WTC11 (cell line): ENCODE results near the gene PHAX. TPM values are rescaled to one million over a fixed set of nuclear protein-coding genes. Genes with fewer than 3 reads are reported as not detected.

ENCODE experiments used
- ATAC-seq: fragments of 200-7000 bp; cut with Tn5 transposase; 2 replicates; pipeline ENCODE4 v1.10.0; 2021; ENCODE audit warnings: mild to moderate bottlenecking, moderate library complexity
- CTCF ChIA-PET: fragments of 300-600 bp; sonication (Branson Sonifier 250); formaldehyde crosslinking; loops from one replicate; lab custom pipeline; 2021; ENCODE audit warnings: antibody characterized with exemption; lab: Charles Lee
- POLR2A ChIA-PET: fragments of 350-600 bp; sonication (Branson Sonifier 250); formaldehyde crosslinking; loops from one replicate; lab custom pipeline; 2021; ENCODE audit warnings: antibody characterized with exemption; lab: Charles Lee
- DNase-seq: peaks from one replicate; pipeline ENCODE4 v3.0.0; 2021; ENCODE audit warnings: low spot score
- H3K27ac Mint-ChIP-seq: 2 replicates; pipeline ENCODE4 v1.8.0; 2021; ENCODE audit warnings: mixed read lengths
- H3K27me3 Mint-ChIP-seq: 2 replicates; pipeline ENCODE4 v1.8.0; 2021; ENCODE audit warnings: low read depth, mild to moderate bottlenecking, moderate library complexity, mixed read lengths
- H3K36me3 Mint-ChIP-seq: 2 replicates; pipeline ENCODE4 v1.8.0; 2021; ENCODE audit warnings: mixed read lengths
- H3K4me1 Mint-ChIP-seq: 2 replicates; pipeline ENCODE4 v1.8.0; 2022; ENCODE audit warnings: mixed read lengths
- H3K4me3 Mint-ChIP-seq: 2 replicates; pipeline ENCODE4 v1.8.0; 2021; ENCODE audit warnings: mild to moderate bottlenecking, moderate library complexity, mixed read lengths
- H3K9me3 Mint-ChIP-seq: 2 replicates; pipeline ENCODE4 v1.8.0; 2021; ENCODE audit warnings: mixed read lengths
- ATF6 ChIP-seq: sonication (generic); formaldehyde crosslinking; IDR thresholded peaks from 2 replicates; pipeline ENCODE4 v1.8.1; 2023; ENCODE audit warnings: mild to moderate bottlenecking, missing genetic modification reagents
- CBFB ChIP-seq: sonication (generic); formaldehyde crosslinking; IDR thresholded peaks from 2 replicates; pipeline ENCODE4 v1.8.1; 2022; ENCODE audit warnings: mild to moderate bottlenecking, low read depth, missing genetic modification reagents
- FOXJ3 ChIP-seq: sonication (generic); formaldehyde crosslinking; IDR thresholded peaks from 2 replicates; pipeline ENCODE4 v1.9.0; 2021; ENCODE audit warnings: missing genetic modification reagents, mild to moderate bottlenecking, borderline replicate concordance
- NR3C1 ChIP-seq: sonication (generic); formaldehyde crosslinking; conservative IDR thresholded peaks from 2 replicates; pipeline ENCODE4 v1.8.1; 2023; ENCODE audit warnings: low read depth, mild to moderate bottlenecking, missing genetic modification reagents
- PREB ChIP-seq: sonication (generic); formaldehyde crosslinking; IDR thresholded peaks from 2 replicates; pipeline ENCODE4 v1.8.1; 2022; ENCODE audit warnings: mild to moderate bottlenecking, missing genetic modification reagents, moderate library complexity, borderline replicate concordance
- SP1 ChIP-seq: sonication (generic); formaldehyde crosslinking; conservative IDR thresholded peaks from 2 replicates; pipeline ENCODE4 v1.8.1; 2022; ENCODE audit warnings: missing genetic modification reagents
- TEAD1 ChIP-seq: sonication (generic); formaldehyde crosslinking; IDR thresholded peaks from 2 replicates; pipeline ENCODE4 v1.8.0; 2022; ENCODE audit warnings: mild to moderate bottlenecking, missing genetic modification reagents
- TP53 ChIP-seq: sonication (generic); formaldehyde crosslinking; IDR thresholded peaks from 2 replicates; pipeline ENCODE4 v1.8.1; 2023; ENCODE audit warnings: mild to moderate bottlenecking, missing genetic modification reagents
- USF1 ChIP-seq: sonication (generic); formaldehyde crosslinking; IDR thresholded peaks from 2 replicates; pipeline ENCODE4 v1.8.0; 2022; ENCODE audit warnings: mild to moderate bottlenecking, missing genetic modification reagents
- ZBTB43 ChIP-seq: sonication (generic); formaldehyde crosslinking; IDR thresholded peaks from 2 replicates; pipeline ENCODE4 v1.8.1; 2023; ENCODE audit warnings: mild to moderate bottlenecking, missing genetic modification reagents
- ZNF219 ChIP-seq: sonication (generic); formaldehyde crosslinking; IDR thresholded peaks from 2 replicates; pipeline ENCODE4 v1.8.0; 2023; ENCODE audit warnings: missing genetic modification reagents, mild to moderate bottlenecking, borderline replicate concordance
- ZNF281 ChIP-seq: sonication (generic); formaldehyde crosslinking; IDR thresholded peaks from 2 replicates; pipeline ENCODE4 v1.8.0; 2023; ENCODE audit warnings: mild to moderate bottlenecking, missing genetic modification reagents
- ZNF423 ChIP-seq: fragments of 250-450 bp; sonication (Bioruptor Pico); IDR thresholded peaks from 2 replicates; pipeline ENCODE4 v2.1.2; 2022; ENCODE audit warnings: mild to moderate bottlenecking, moderate library complexity
- ZNF512 ChIP-seq: sonication (generic); formaldehyde crosslinking; IDR thresholded peaks from 2 replicates; pipeline ENCODE4 v1.8.1; 2022; ENCODE audit warnings: missing genetic modification reagents, borderline replicate concordance
- ZNF532 ChIP-seq: fragments of 250-450 bp; sonication (Bioruptor Pico); IDR thresholded peaks from 2 replicates; pipeline ENCODE4 v1.9.0; 2021; ENCODE audit warnings: mild to moderate bottlenecking, borderline replicate concordance
- total RNA-seq: library from RNA; stranded (reverse); gene quantifications from 3 replicates; pipeline ENCODE4 v1.2.3, GENCODE V29; 2021

Gene PHAX
- total RNA-seq, 1 experiment from 2014 or later, result 58.2 TPM

- TF ChIP-seq ZNF281 (CRISPR knock-in tag), result no peak
- TF ChIP-seq PREB (CRISPR knock-in tag), result no peak
- no peak for TF ChIP-seq NR3C1 (CRISPR knock-in tag)
- TF ChIP-seq ZBTB43 (CRISPR knock-in tag), result no peak
- TF ChIP-seq TP53 (CRISPR knock-in tag), result no peak
- TF ChIP-seq FOXJ3 (CRISPR knock-in tag), result no peak
- peak; percentile 34; the same call in 1 of the 2 replicates for TF ChIP-seq ZNF423 (CRISPR knock-in tag)
- no peak for TF ChIP-seq ATF6
- TF ChIP-seq ZNF512 (CRISPR knock-in tag), result no peak
Observed at GRCh38 chr5:126591549-126591948, 9.2 kb upstream of the PHAX start (continued).

- Mint-ChIP-seq H3K4me1 (peaks cover 48% of the 10 kb centered on the region), H3K36me3 (peaks cover 22% of the 10 kb centered on the region), H3K27ac (peak within 1 kb of the TSS; percentile 98), H3K27me3 (no peaks in the 10 kb centered on the region), H3K9me3 (peaks cover 3% of the 10 kb centered on the region; the same call in 1 of the 2 replicates), H3K4me3 (peak within 1 kb of the TSS; percentile 91)
- ChIA-PET POLR2A (interaction anchor here (0.6 to 2.2 kb wide), 11 partner anchors 8 to 252 kb away, joined by 3 to 17 read pairs (median 4); partner anchors contain the start of genes GRAMD2B and LMNB1), CTCF (interaction anchor here (0.6 to 1.4 kb wide), 15 partner anchors 8 to 705 kb away, joined by 3 to 6 read pairs (median 4); no protein-coding TSS in a partner anchor)
- ATAC-seq (peak; percentile 88), DNase-seq (peak; percentile 98)
- TF ChIP-seq SP1 (peak; percentile 76), TEAD1 (CRISPR knock-in tag) (peak; percentile 9; the same call in 1 of the 2 replicates), ZBTB43 (CRISPR knock-in tag) (0 out of 2 replicates have a peak, but pooled peaks have one; percentile 15), ZNF219 (CRISPR knock-in tag) (no peak), ATF6 (peak; percentile 13; the same call in 1 of the 2 replicates), USF1 (CRISPR knock-in tag) (no peak), ZNF532 (CRISPR knock-in tag) (0 out of 2 replicates have a peak, but pooled peaks have one; percentile 30), CBFB (0 out of 2 replicates have a peak, but pooled peaks have one; percentile 32)
Observed at GRCh38 chr5:126594748-126595485, 5.8 kb upstream of the PHAX start, which contains the start of gene ALDH7A1. TSS of gene ALDH7A1 (minus strand) at chr5:126595219. CDS start at chr5:126595198, 21 bp downstream.
